ENCODE data around the gene SYT8.
"Not testable (repeated sequence)": the region's sequence is repeated elsewhere in the genome, so short reads cannot be mapped to it uniquely, and the experiment has no call there.

SYT8 gene, protein sequence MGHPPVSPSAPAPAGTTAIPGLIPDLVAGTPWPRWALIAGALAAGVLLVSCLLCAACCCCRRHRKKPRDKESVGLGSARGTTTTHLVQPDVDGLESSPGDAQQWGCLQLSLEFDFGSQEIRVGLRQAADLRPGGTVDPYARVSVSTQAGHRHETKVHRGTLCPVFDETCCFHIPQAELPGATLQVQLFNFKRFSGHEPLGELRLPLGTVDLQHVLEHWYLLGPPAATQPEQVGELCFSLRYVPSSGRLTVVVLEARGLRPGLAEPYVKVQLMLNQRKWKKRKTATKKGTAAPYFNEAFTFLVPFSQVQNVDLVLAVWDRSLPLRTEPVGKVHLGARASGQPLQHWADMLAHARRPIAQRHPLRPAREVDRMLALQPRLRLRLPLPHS

DNA sequence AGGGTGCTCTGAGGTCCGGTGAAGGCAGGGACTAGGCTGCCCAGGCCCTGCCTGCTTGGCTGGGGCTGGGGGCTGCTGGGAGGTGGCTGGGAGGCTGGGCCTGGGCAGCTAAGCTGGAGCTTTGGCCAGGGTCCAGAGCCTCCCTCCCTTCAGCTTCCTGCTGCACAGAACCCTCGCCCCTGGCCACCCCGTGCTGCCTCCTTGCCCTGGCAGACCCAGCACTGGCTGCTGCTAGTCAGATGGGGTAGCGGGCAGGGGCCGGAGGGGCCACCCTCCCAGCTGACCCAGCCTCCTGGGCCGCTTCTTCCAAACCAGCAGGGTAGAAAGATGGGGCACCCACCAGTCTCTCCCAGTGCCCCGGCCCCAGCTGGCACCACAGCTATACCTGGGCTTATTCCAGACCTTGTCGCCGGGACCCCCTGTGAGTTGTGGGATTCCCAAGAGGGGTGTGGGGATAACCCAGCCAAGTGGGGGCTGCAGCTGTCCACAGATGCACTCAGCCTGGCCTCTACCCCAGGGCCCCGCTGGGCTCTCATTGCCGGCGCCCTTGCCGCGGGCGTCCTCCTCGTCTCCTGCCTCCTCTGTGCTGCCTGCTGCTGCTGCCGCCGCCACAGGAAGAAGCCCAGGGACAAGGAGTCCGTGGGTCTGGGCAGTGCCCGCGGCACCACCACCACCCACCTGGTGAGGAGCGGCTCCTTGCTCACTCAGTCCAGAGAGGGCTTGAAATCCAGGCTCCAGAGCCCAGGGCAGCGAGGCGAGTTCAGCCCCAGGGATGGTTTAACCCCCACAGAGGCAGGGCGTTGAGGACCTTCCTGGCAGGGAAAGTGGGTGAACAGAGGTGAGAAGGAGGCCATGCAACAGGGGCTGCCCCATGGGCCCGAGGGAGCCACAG is at the start of gene SYT8:
TSS of gene SYT8 (plus strand) at position 212 of the 892 bp plus-strand sequence. CDS start at position 328, 116 bp downstream.
- DNase-seq (ENCODE audit: low read depth): no peak

DNA sequence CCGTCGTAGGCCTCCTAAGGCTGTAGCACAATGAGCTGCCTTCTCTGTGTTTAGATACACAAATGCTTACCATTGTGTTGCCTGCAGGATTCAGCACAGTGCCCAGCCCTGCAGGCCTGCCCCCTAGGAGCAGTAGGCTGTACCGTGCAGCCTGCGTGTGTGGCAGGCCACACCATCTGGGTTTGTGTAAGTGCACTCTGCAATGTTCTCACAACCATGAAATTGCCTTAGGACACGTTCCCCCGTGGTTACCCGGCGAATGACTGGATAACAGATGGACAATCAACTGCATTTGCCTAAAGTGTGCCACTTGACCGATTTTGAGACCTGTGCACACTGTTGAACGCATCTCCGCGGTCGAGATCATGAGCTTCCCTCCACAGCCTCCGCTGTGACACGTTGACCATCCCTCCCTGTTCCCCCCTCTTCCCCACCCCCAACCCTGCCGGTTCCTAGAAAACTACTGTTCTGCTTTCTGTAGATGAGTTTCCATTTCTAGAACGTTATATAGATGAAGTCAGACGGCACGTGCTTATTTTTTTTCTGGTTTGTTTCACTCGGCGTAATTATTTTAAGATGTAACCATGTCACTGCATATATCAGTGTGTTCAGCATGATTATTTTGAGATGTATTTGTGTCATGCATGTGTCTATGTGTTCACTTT is 48.9 kb upstream of the SYT8 start:
- no peak for DNase-seq (ENCODE audit: low read depth)

DNA sequence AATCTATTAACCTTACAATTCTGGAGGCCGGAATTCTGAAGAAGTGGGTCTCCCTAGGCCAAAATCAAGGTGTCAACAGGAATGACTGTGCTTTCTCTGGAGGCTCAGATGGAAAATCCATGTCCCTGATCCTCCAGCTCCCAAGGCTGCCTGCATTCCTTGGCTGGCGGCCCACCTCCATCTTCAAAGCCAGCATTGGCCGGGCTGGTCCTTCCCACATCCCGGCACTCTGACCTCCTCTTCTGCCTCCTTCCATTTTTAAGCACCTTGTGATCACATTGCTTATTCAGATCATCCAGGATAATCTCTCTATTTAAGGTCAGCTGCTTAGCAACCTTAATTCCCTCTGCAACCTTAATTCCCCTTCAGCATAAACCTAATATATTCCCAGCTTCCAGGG is 48.3 kb upstream of the SYT8 start:
- no peak for DNase-seq (ENCODE audit: low read depth)

DNA sequence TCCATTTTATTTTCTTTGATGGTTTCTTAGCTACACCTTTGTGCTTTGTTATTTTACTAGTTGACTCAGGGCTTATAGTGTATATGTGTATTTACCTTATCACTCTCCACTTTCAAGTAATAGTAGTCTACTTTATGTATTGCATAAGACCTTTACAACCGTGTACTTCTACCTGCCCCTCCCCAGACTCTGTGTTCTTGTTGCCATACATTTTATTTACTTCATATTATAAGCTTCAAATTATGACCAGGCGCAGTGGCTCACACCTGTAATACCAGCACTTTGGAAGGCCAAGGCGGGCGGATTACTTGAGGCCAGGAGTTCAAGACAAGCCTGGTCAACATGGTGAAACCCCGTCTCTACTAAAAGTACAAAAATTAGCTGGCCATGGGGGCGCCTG is 42.9 kb upstream of the SYT8 start:
- no peak for DNase-seq (ENCODE audit: low read depth)

DNA sequence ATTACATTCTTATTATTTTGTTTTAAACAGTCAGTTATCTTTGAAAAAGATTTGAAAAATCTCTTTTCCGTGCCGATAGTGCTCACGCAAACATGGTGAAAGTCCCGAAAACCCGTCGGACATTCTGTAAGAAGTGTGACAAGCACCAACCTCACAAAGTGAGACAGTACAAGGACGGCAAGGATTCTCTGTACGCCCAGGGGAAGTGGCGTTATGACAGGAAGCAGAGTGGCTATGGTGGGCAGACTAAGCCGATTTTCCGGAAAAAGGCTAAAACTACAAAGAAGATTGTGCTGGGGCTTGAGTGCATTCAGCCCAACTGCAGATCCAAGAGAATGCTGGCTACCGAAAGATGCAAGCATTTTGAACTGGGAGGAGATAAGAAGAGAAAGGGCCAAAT is 42.3 kb upstream of the SYT8 start:
- no peak for DNase-seq (ENCODE audit: low read depth)

DNA sequence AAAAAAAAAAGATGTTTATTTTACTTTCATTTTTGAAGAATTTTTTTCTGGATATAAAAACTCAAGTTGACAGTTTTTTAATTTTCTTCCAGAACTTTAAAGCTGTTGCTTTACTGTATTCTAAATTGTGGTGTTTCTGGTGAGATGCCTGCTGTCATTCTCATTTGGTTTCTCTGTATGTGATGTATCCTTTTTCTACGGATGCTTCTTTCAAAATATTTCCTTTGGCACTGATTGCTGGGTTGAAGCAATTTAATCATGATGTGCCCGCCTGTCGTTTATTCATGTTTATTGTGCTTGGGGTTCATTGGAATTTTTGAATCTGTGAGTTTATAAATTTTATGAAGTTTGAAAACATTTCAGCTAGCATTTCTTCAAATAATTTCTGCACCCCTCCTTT is 41.7 kb upstream of the SYT8 start:
- DNase-seq (ENCODE audit: low read depth): no peak

DNA sequence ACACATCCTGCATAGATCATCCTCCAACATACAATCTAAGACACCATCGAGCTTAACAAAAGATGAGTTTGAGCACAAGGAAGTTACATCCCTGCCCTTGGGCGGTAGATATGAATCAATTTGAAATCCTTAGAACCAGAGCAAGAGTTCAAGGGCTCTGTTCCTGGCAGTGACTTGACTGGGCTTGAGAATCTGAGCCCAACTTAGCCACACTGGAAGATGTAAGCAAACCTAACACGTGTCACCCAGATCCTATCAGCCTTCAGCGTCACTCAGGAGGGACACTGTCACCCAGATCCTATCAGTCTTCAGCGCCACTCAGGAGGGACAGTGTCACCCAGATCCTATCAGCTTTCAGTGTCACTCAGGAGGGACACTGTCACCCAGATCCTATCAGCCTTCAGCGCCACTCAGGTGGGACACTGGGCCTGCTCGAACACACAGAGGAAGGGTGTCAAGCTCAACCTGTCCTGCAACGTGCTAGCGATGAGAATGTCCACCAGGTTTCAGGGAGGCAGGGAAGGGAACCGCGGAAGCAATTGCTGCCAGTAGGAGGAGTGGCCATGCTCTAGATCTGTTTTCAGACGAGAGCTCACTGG is 38.3 kb upstream of the SYT8 start:
- no peak for DNase-seq (ENCODE audit: low read depth)

DNA sequence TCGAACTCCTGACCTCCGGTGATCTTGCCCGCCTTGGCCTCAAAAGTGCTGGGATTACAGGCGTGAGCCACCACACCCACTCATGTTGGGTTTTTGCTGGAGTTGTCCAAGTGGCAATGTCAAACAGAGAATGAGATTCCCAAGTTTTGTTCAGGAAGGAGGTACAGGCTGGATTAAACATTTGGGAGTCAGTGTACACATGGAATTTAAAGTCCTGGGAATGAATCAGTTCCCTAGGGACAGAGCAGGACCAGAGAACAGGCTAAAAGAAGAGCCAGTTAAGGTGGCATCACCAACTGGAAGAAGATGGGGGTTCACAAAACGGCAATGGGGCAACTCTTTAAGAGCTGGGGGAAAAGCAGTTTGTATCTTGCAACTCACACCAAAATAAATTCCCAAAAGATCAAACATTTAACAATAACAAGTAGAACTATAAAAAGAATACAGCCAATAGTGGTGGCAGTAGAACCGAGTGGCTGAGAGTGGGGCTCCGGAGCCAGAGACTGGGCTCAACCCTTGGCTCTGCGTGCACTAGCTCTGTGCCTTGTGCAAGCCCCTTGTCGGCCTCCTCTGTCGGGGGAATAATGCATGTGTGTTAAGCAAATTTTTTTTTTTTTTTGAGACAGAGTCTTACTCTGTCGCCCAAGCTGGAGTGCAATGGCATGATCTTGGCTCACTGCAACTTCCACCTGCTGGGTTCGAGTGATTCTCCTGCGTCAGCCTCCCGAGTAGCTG is 37.2 kb upstream of the SYT8 start:
- DNase-seq (ENCODE audit: low read depth): no peak

DNA sequence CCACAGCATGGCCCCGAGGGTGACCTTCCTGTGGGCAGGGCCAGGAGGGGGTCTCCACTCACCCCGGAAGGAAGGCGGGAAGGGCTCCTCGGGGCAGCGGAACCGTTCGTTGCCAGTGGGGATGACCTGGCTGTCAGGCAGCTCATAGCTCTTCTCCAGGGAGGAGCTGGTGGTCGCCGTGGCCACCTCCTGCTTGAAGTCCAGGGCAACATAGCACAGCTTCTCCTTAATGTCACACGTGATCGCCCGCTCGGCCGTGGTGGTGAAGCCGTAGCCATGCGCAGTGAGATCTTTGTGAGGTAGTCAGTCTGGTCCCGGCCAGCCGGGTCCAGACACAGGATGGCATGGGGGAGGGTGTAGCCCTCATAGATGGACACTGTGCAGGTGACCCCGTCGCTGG is 31.5 kb upstream of the SYT8 start:
- no peak for DNase-seq (ENCODE audit: low read depth)

DNA sequence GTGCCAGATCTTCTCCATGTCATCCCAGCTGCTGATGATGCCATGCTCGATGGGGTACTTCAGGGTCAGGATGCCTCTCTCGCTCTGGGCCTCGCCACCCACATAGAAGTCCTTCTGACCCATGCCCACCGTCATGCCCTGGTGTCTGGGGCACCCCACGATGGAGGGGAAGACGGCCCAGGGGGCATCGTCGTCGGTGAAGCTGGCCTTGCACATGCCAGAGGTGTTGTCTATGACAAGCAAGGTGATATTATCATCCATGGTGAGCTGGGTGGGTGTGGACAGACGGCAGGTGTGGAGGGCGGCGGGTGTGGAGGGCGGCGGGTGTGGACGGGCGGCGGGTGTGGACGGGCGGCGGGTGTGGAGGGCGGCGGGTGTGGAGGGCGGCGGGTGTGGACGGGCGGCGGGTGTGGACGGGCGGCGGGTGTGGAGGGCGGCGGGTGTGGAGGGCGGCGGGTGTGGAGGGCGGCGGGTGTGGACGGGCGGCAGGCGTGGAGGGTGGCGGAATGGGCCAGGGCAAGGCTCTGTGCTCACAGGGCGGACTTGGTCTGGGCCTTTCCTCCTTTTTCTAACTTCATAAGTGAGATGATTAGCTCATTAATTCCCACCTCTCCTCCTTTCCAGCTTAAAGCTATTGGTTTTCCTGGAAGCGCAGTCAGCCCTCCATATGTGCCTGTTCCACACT is 30.8 kb upstream of the SYT8 start:
- not testable (repeated sequence) for DNase-seq (ENCODE audit: low read depth)

DNA sequence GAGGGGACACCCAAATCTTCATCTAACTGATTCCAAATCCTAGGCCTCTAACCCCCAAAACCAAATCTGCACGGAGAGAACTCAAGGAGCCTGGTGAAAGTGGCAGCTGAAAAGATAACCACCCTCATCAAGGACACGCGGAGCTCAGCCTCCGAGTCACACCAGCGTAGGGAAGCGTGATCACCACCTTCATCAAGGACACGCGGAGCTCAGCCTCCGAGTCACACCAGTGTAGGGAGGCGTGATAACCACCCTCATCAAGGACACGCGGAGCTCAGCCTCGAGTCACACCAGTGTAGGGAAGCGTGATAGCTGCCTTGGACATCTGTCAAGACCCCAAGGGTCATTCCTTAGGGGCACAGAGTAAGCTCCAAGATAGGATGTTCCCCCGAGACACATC is 29.3 kb upstream of the SYT8 start:
- DNase-seq (ENCODE audit: low read depth): no peak

DNA sequence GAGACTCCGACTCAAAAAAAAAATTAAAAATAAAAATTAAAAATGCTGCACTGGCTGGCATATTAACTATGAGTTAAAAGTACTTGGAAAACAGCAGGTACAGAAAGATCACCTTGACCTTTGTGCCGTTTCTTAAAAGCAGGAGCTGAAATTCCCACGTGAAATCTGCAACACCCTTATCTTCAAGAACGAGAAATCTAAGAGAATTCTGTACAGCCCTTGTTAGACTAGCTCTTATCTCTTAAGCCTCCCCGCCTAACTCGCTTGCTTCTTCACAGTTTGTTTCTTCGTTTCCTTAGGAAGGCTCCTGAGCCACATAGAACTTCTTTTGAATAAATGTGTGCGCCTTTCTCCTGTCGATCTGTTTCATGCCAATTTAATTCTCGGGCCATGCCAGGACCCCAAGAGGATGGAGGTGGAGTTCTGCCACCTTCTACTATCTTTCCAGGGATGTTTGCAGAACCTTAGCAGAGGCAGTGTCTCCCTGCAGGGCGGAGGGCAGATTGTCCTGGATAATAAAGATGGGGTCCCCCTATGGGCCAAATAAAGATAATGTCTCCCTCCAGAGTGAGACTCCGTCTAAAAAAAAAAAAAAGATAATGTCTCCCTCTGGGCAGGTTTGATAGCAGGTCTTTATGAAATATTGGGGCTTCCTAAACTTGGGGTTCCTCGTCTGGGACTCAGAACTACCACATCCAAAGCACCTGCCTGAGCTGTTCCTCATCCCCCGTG is 27.4 kb upstream of the SYT8 start:
- no peak for DNase-seq (ENCODE audit: low read depth)

DNA sequence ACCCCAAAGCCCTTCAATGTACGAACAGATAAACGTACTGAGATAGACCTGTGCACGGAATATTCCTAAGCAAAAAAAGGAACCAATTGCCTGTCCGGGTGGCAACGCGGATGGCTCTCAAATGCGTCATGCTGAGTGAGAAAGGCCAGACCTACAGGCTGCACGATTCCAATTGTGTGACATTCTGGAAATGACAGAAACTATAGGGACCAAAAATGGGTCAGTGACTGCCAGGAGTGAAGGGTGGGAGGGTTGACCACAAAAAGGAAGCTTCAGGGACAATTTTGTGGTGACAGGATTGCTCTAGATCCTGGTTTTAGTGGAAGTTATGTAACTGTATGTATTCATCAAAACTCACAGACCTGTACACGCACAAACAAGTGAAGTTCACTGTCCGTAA is 24.0 kb upstream of the SYT8 start:
- no peak for DNase-seq (ENCODE audit: low read depth)

DNA sequence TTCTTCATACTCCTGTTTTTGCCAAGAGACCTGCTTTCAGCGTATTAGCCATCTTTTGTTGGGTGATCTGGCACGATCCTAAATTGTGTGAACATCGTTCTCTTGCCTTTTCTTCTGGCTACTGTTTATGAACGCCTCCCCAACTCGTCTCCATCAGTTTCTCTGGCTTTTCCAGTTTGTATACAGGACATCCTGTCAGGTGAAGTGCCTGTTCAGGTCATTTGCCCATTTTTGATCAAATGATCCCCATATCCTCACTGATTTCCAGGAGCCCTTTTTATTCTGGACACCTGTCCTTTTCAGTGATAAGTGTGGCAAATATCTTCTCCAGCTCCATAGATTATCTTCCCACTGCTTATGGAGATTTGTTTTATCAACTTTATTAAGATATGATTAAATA is 22.5 kb upstream of the SYT8 start:
- DNase-seq (ENCODE audit: low read depth): no peak

DNA sequence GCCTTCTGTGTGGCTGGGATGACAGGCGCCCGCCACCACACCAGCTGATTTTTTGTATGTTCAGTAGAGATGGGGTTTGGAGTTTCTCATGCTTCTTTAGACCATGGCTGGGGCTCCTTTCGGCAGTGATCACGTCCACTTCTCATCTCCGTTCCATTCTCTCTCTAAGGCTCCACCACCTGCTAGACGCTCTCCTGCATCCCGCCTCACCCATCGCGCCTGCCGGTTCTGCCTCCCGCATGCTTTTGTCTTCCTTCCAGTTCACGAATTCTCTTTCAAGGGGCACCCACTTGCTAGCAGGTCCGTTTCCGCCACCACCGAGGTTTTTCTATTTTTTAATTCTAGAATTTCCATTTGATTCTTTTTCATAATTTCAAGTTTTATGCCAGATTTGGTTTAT is 22.0 kb upstream of the SYT8 start:
- DNase-seq (ENCODE audit: low read depth): no peak

DNA sequence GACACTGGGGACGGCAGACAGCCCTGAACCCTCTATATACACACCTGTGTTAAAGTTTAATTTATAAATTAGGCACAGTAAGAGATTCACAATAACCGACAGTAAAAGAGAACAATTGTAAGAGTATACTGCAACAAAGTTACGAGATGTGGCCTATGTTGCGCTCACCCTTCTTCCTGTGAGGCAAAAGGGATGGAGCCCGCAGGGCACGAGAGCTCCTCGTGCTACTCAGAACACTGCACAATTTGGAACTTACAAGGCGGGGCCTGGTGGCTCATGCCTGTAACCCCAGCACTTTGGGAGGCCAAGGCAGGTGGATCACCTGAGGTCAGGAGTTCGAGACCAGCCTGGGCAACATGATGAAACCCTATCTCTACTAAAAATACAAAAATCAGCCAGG is 21.4 kb upstream of the SYT8 start:
- not testable (repeated sequence) for DNase-seq (ENCODE audit: low read depth)

DNA sequence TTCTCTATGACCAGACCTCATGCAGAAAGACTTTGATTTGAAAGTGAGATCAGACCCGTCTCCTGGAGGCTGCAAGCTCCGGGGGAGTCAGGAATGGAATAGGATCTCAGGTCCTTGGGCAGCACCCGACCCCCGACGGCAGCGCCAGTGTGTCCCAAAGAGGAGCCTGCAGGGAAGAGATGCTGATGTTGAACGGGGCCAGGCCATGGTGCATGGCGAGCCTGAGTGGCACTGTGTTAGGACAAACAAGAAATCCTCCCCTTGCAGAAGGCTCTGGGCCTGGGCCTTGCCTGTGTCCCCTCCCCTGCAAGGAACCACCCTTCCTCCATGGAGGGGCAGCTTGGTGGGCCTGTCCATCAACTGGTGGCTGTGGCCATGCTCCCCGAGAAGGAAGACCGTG is 20.1 kb upstream of the SYT8 start:
- no peak for DNase-seq (ENCODE audit: low read depth)

DNA sequence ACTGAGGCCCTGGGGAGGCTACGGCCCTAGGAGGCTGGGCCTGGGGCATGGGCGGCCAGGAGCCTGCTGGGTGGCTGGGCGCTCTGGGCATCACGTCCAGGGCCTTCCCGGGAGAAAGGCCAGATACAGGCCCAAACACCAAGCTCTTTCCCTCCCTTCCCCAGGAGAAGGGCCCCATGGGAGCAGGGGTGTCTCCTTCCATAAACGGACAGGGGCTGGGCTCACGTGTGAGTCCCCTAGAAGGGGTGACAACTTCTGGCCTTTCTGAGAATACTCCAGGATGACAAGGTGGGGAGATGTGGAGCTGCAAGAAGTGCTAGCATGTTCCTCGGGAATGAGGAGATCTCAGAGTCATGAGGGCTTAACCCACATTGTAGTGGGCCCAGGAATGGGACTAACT is 19.5 kb upstream of the SYT8 start:
- DNase-seq (ENCODE audit: low read depth): no peak

DNA sequence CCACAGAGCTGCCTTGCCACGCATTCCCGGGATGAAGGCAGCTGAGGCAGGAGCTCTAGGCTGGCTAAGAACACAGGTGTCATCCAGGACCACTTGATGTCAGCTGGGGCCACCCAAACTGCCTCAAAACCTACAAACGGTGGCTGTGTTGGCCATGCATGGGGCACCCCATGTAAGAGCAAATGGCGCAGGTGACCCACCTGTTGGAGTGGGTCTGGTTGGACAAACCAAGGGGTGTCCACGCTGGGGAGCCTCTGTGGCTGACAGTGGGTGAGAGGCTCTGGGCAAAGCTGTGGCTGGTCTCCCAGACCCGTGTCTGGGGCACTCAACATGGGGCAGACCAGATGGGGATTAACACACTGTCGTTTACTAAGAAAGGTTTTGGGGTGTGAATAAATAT is 19.0 kb upstream of the SYT8 start:
- no peak for DNase-seq (ENCODE audit: low read depth)

DNA sequence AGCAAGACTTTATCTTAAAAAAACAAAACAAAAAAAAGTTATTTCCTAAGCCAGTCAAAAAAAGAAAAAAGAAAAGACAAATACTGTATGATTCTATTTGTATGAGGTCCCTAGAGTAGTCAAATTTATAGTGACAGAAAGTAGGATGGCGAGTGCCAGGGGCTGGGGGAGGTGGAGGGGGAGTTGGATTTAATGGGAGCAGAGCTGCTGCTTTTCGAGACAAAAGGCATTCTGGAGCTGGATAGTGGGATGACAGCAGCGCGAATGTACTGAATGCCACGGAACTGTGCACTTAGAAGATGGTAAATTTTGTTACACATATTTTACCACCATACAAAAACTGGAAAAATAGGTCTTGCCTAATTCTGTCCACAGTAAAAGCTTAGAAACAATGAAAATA is 17.8 kb upstream of the SYT8 start:
- no peak for DNase-seq (ENCODE audit: low read depth)
